OCI-LY3 (cell line): ENCODE data around the gene EGLN1.

Source experiments
- H2AFZ ChIP-seq: fragments of 200-600, 300-600 bp; shearing (Covaris generic); 2 replicates; pipeline ENCODE4 v1.6.0; 2014; ENCODE audit warnings: antibody characterized with exemption, low read depth, low read length
- H3K27ac ChIP-seq: fragments of 200-600, 300-600 bp; sonication (generic); 2 replicates; pipeline ENCODE4 v1.5.1; 2014; ENCODE audit warnings: mild to moderate bottlenecking, low read length, moderate library complexity, mixed read lengths
- H3K27me3 ChIP-seq: fragments of 200-600, 300-600 bp; sonication (generic); 2 replicates; pipeline ENCODE4 v1.6.1; 2014; ENCODE audit warnings: low read depth, low read length, mixed read lengths
- H3K36me3 ChIP-seq: fragments of 200-600, 300-600 bp; sonication (generic); replicated peaks from 2 replicates; pipeline ENCODE3; 2014; ENCODE audit warnings: low read depth, low read length, mixed read lengths
- H3K4me1 ChIP-seq: fragments of 300-600, 200-600 bp; sonication (generic); 2 replicates; pipeline ENCODE4 v1.6.1; 2014; ENCODE audit warnings: low read length, mixed read lengths
- H3K4me2 ChIP-seq: fragments of 200-600, 300-600 bp; sonication (generic); 2 replicates; pipeline ENCODE4 v1.6.1; 2014; ENCODE audit warnings: low read length, mixed read lengths
- H3K4me3 ChIP-seq: fragments of 300-600, 200-600 bp; sonication (generic); 2 replicates; pipeline ENCODE4 v1.5.1; 2014; ENCODE audit warnings: antibody characterized with exemption, mild to moderate bottlenecking, low read length, moderate library complexity
- H3K79me2 ChIP-seq: fragments of 300-600, 200-600 bp; shearing (Covaris generic); 2 replicates; pipeline ENCODE4 v1.6.1; 2014; ENCODE audit warnings: mild to moderate bottlenecking, low read length, mixed read lengths
- H3K9ac ChIP-seq: fragments of 300-600, 200-600 bp; shearing (Covaris generic); 2 replicates; pipeline ENCODE4 v1.6.0; 2014; ENCODE audit warnings: mild to moderate bottlenecking, low read length, moderate library complexity
- H3K9me3 ChIP-seq: fragments of 200-600, 300-600 bp; shearing (Covaris generic); 2 replicates; pipeline ENCODE4 v1.6.1; 2014; ENCODE audit warnings: low read length, mixed read lengths; ENCODE audit not compliant: insufficient read depth
- H4K20me1 ChIP-seq: fragments of 200-600, 300-600 bp; sonication (generic); 2 replicates; pipeline ENCODE4 v1.6.1; 2016; ENCODE audit warnings: low read length, mixed read lengths; ENCODE audit not compliant: insufficient read depth
- CTCF ChIP-seq: fragments of 200-600, 300-600 bp; sonication (generic); IDR thresholded peaks from 2 replicates; pipeline ENCODE4 v1.5.1; 2014; ENCODE audit warnings: antibody characterized with exemption, low read length, low read depth
- EZH2phosphoT487 ChIP-seq: fragments of 200-600 bp; shearing (Covaris generic); IDR thresholded peaks from 2 replicates; pipeline ENCODE4 v1.6.1; 2018; ENCODE audit warnings: antibody characterized with exemption, mixed run types, low read depth

EGLN1 gene

GRCh38 chr1:231340328-231341013 lies 81.6 kb downstream of the EGLN1 start:
- Histone ChIP-seq H3K4me2 (no peak overlapping the region), H3K9ac (no peak overlapping the region), H4K20me1 (no peaks in the 10 kb centered on the region), H2AFZ (no peak overlapping the region), H3K4me1 (peaks cover 25% of the 10 kb centered on the region), H3K4me3 (no peak overlapping the region), H3K27me3 (no peaks in the 10 kb centered on the region), H3K9me3 (no peaks in the 10 kb centered on the region), H3K36me3 (peaks cover 15% of the 10 kb centered on the region), H3K79me2 (peaks cover 51% of the 10 kb centered on the region), H3K27ac (no peak overlapping the region)
- TF ChIP-seq CTCF (no peak), EZH2phosphoT487 (no peak)

- no peaks in the 10 kb centered on the region for H4K20me1 ChIP-seq
- peak within 1 kb of the TSS; percentile 92 for H3K4me3 ChIP-seq
- H3K27ac ChIP-seq: peak within 1 kb of the TSS; percentile 88
- TF ChIP-seq CTCF: no peak
- TF ChIP-seq EZH2phosphoT487: no peak
- peaks cover 17% of the 10 kb centered on the region for H3K36me3 ChIP-seq
- peak within 1 kb of the TSS; percentile 96 for H3K4me2 ChIP-seq
- H3K9ac ChIP-seq: peak within 1 kb of the TSS; percentile 79
- peaks cover 70% of the 10 kb centered on the region for H3K79me2 ChIP-seq
- H2AFZ ChIP-seq: peak within 1 kb of the TSS; percentile 90
- peaks cover 42% of the 10 kb centered on the region for H3K4me1 ChIP-seq
- H3K27me3 ChIP-seq: no peaks in the 10 kb centered on the region
- no peaks in the 10 kb centered on the region for H3K9me3 ChIP-seq
Measured at GRCh38 chr1:231338270-231339128, 83.6 kb downstream of the EGLN1 start, which contains the start of gene SPRTN. SPRTN (plus strand) TSS chr1:231338293; CDS start chr1:231338384, 91 bp downstream.

DNA sequence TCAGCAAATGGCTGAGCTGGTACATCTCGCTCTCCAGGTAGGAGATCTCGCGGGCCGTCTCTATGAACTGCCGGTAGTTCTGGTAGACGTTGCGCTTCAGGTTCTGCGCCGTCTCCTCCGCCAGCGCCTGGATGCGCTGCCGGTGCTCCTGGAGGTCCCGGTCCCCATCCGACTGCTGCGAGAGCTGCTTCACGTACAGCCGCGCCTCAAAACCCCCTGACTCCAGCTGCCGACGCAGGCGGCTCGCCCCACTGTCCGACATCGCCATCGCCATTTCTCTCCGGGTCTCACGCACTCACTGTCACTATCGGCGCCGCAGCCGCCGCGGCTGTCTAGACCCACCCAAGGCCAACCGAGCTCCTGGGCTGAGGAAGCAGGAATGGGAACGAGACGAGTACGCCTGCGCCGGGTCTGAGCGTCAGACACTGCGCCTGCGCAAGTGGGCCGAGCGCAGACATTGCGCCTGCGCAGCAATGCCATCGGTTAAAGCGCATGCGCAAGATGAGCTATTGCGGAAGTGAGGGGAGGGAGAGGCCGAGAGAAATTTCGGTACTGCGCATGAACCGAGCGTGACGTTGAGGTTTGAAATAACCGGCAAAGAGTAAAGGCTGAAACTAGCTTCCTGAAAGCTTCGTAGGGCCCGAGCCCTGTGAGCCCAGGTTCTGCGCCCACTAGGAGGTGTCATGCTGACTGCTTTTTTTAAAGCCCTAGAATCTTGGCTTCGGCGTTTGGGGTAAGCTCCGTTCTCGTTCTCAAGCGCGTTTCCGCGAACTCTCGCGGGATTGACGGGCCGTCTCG lies 84.4 kb downstream of the EGLN1 start, which contains the start of gene EXOC8:
EXOC8 (minus strand) TSS at position 381 of the 798 bp plus-strand sequence; CDS start at position 274, 107 bp downstream.
- peaks cover 43% of the 10 kb centered on the region for H3K4me1 ChIP-seq
- H3K79me2 ChIP-seq: peaks cover 76% of the 10 kb centered on the region
- TF ChIP-seq CTCF (no peak), EZH2phosphoT487 (no peak)
- no peaks in the 10 kb centered on the region for H3K27me3 ChIP-seq
- H2AFZ ChIP-seq: peak within 1 kb of the TSS; percentile 90
- H3K4me3 ChIP-seq: peak within 1 kb of the TSS; percentile 92
- H3K36me3 ChIP-seq: peaks cover 14% of the 10 kb centered on the region
- H3K9ac ChIP-seq: peak within 1 kb of the TSS; percentile 79
- H3K9me3 ChIP-seq: no peaks in the 10 kb centered on the region
- no peaks in the 10 kb centered on the region for H4K20me1 ChIP-seq
- peak within 1 kb of the TSS; percentile 88 for H3K27ac ChIP-seq
- peak within 1 kb of the TSS; percentile 96 for H3K4me2 ChIP-seq
